GM18511 (cell line): ENCODE data around the gene SFRP5.

Experiments
- ATAC-seq: cut with Tn5 transposase; IDR thresholded peaks from one replicate; pipeline ENCODE4 v1.9.1; 2021; ENCODE audit warnings: mild to moderate bottlenecking, moderate library complexity; ENCODE audit not compliant: unreplicated experiment

The SFRP5 gene

GRCh38 chr10:97771913-97772823, at the start of gene SFRP5:
SFRP5 (minus strand) TSS chr10:97771999; CDS start chr10:97771833, 166 bp downstream.
- no peak for ATAC-seq

- ATAC-seq: no peak
Observed at GRCh38 chr10:97820096-97820704, 48.4 kb upstream of the SFRP5 start.

GRCh38 chr10:97818572-97818971, 46.8 kb upstream of the SFRP5 start:
- ATAC-seq: no peak

GRCh38 chr10:97816609-97817008, 44.8 kb upstream of the SFRP5 start:
- ATAC-seq: no peak

GRCh38 chr10:97814996-97815395, 43.2 kb upstream of the SFRP5 start:
- ATAC-seq: no peak

GRCh38 chr10:97813311-97813710, 41.5 kb upstream of the SFRP5 start:
- no peak for ATAC-seq

- no peak for ATAC-seq
Observed at GRCh38 chr10:97812696-97813095, 40.9 kb upstream of the SFRP5 start.

GRCh38 chr10:97811958-97812357, 40.2 kb upstream of the SFRP5 start:
- ATAC-seq: no peak

- no peak for ATAC-seq
Observed at GRCh38 chr10:97810446-97810845, 38.6 kb upstream of the SFRP5 start.

GRCh38 chr10:97805949-97806348, 34.1 kb upstream of the SFRP5 start:
- no peak for ATAC-seq

GRCh38 chr10:97805096-97805884, 33.5 kb upstream of the SFRP5 start:
- ATAC-seq: no peak

- no peak for ATAC-seq
Observed at GRCh38 chr10:97801422-97801821, 29.6 kb upstream of the SFRP5 start.

GRCh38 chr10:97800474-97800873, 28.7 kb upstream of the SFRP5 start:
- no peak for ATAC-seq

- no peak for ATAC-seq
Observed at GRCh38 chr10:97798958-97799610, 27.3 kb upstream of the SFRP5 start.

GRCh38 chr10:97796651-97797050, 24.9 kb upstream of the SFRP5 start:
- no peak for ATAC-seq

GRCh38 chr10:97795886-97796285, 24.1 kb upstream of the SFRP5 start:
- ATAC-seq: no peak

GRCh38 chr10:97791824-97792721, 20.3 kb upstream of the SFRP5 start:
- ATAC-seq: no peak

GRCh38 chr10:97789770-97790397, 18.1 kb upstream of the SFRP5 start:
- ATAC-seq: no peak
